H1 (cell line): Measurements from ENCODE around the gene IGSF9. TPM values are rescaled to one million over a fixed set of nuclear protein-coding genes. Genes with fewer than 3 reads are reported as not detected.

Experiments
- CTCF ChIA-PET: fragments of 300-600 bp; sonication (Branson Sonifier 250); formaldehyde crosslinking; loops from one replicate; lab custom pipeline; 2021; ENCODE audit not compliant: partially characterized antibody; lab: Charles Lee
- POLR2A ChIA-PET: fragments of 300-600 bp; sonication (Branson Sonifier 250); formaldehyde crosslinking; loops from one replicate; lab custom pipeline; 2021; ENCODE audit warnings: inconsistent platforms; ENCODE audit not compliant: partially characterized antibody; lab: Charles Lee
- DNase-seq, 2 experiments: peaks; one replicate each; pipeline versions ENCODE4 v3.0.0 to v3.0.0-alpha.2; 2010 to 2022; ENCODE audit warnings: low spot score in 2 of 2, low read depth in 1 of 2, mixed read lengths in 1 of 2
- FAIRE-seq: peaks from 2 replicates; lab custom pipeline; 2011; peaks lifted over from hg19 to GRCh38; lab: Jason Lieb, UNC
- H2AFZ ChIP-seq: 2 replicates; pipeline ENCODE4 v1.8.1; 2012; ENCODE audit warnings: low read length, inconsistent platforms
- H2AK5ac ChIP-seq: 2 replicates; pipeline ENCODE4 v1.6.1; 2013; ENCODE audit warnings: low read depth, low read length
- H2BK120ac ChIP-seq: replicated peaks from 2 replicates; pipeline ENCODE3; 2013; ENCODE audit warnings: low read depth, low read length, inconsistent platforms
- H2BK12ac ChIP-seq: 2 replicates; pipeline ENCODE4 v1.6.1; 2013; ENCODE audit warnings: low read depth, low read length
- H2BK15ac ChIP-seq: 2 replicates; pipeline ENCODE4 v1.6.1; 2013; ENCODE audit warnings: low read length
- H2BK20ac ChIP-seq: 2 replicates; pipeline ENCODE4 v1.6.1; 2013; ENCODE audit warnings: low read length
- H2BK5ac ChIP-seq: 2 replicates; pipeline ENCODE4 v1.6.1; 2013; ENCODE audit warnings: low read depth, low read length
- H3K14ac ChIP-seq: 2 replicates; pipeline ENCODE4 v1.6.1; 2013; ENCODE audit warnings: inconsistent platforms; ENCODE audit not compliant: insufficient read length
- H3K18ac ChIP-seq: 2 replicates; pipeline ENCODE4 v1.6.1; 2013; ENCODE audit warnings: low read length; ENCODE audit errors: extremely low read depth
- H3K23ac ChIP-seq: 2 replicates; pipeline ENCODE4 v1.6.1; 2013; ENCODE audit warnings: inconsistent platforms; ENCODE audit not compliant: insufficient read length
- H3K23me2 ChIP-seq: 2 replicates; pipeline ENCODE4 v1.6.1; 2013; ENCODE audit warnings: low read depth, low read length
- H3K27ac ChIP-seq: 2 replicates; pipeline ENCODE4 v1.6.1; 2011; ENCODE audit warnings: low read depth, low read length, inconsistent platforms
- H3K27me3 ChIP-seq, 4 experiments: replicated peaks in 1 of 4; 1 replicate in 1 of 4; 2 replicates in 3 of 4; pipeline versions ENCODE4 v1.6.1 to v1.8.1; 2011 to 2013; ENCODE audit warnings: low read length in 3 of 4, mild to moderate bottlenecking in 3 of 4, inconsistent platforms in 2 of 4, mixed read lengths in 2 of 4, moderate library complexity in 1 of 4; ENCODE audit not compliant: control insufficient read depth in 3 of 4, insufficient read depth in 3 of 4; ENCODE audit errors: extremely low read depth in 1 of 4
- H3K36me3 ChIP-seq, 4 experiments: 2 replicates each; pipeline versions ENCODE4 v1.6.1 to v1.8.1; 2011 to 2013; ENCODE audit warnings: mild to moderate bottlenecking in 4 of 4, low read length in 3 of 4, moderate library complexity in 2 of 4, control low read depth in 1 of 4, inconsistent platforms in 1 of 4; ENCODE audit not compliant: insufficient read depth in 4 of 4, control insufficient read depth in 2 of 4
- H3K4ac ChIP-seq: replicated peaks from 2 replicates; pipeline ENCODE3; 2013; ENCODE audit warnings: low read length, low read depth, mixed read lengths, inconsistent platforms; ENCODE audit not compliant: insufficient read length
- H3K4me1 ChIP-seq, 4 experiments: replicated peaks in 1 of 4; 1 replicate in 1 of 4; 2 replicates in 3 of 4; pipeline versions ENCODE4 v1.6.1 to v1.8.1; 2011 to 2013; ENCODE audit warnings: low read length in 3 of 4, inconsistent platforms in 2 of 4, mixed read lengths in 1 of 4; ENCODE audit not compliant: insufficient read depth in 4 of 4, control insufficient read depth in 3 of 4
- H3K4me2 ChIP-seq, 2 experiments: 2 replicates each; pipeline versions ENCODE4 v1.6.1 to v1.8.1; 2011 to 2013; ENCODE audit warnings: low read depth in 2 of 2, low read length in 2 of 2, control low read depth in 1 of 2, inconsistent platforms in 1 of 2, mild to moderate bottlenecking in 1 of 2; ENCODE audit not compliant: insufficient read depth in 1 of 2
- H3K4me3 ChIP-seq, 4 experiments: fragments of 200-600, 300-600 bp in 1 of 4; sonication (generic), shearing (Covaris generic), sonication (Bioruptor Twin) in 1 of 4; 2 replicates each; pipeline versions ENCODE4 v1.5.1 to v1.8.1; 2011 to 2016; ENCODE audit warnings: low read length in 4 of 4, low read depth in 3 of 4, control low read depth in 2 of 4, inconsistent platforms in 2 of 4, mild to moderate bottlenecking in 2 of 4, mixed read lengths in 1 of 4, moderate library complexity in 1 of 4; ENCODE audit not compliant: insufficient read depth in 2 of 4; ENCODE audit errors: extremely low read depth in 1 of 4
- H3K56ac ChIP-seq: replicated peaks from 2 replicates; pipeline ENCODE3; 2013; ENCODE audit warnings: low read depth, mild to moderate bottlenecking, mixed read lengths, low read length, inconsistent platforms; ENCODE audit not compliant: insufficient read length
- H3K79me1 ChIP-seq: 2 replicates; pipeline ENCODE4 v1.6.1; 2013; ENCODE audit warnings: low read depth, low read length, control low read depth
- H3K79me2 ChIP-seq, 2 experiments: 2 replicates each; pipeline versions ENCODE4 v1.6.1 to v1.8.1; 2012 to 2013; ENCODE audit warnings: low read length in 2 of 2, mild to moderate bottlenecking in 2 of 2, inconsistent platforms in 1 of 2; ENCODE audit not compliant: insufficient read depth in 2 of 2, control insufficient read depth in 1 of 2
- H3K9ac ChIP-seq, 4 experiments: replicated peaks in 1 of 4; 1 replicate in 1 of 4; 2 replicates in 3 of 4; pipeline versions ENCODE4 v1.6.1 to v1.8.1; 2011 to 2013; ENCODE audit warnings: low read depth in 3 of 4, low read length in 3 of 4, control low read depth in 2 of 4, mild to moderate bottlenecking in 2 of 4, moderate library complexity in 2 of 4, inconsistent platforms in 1 of 4; ENCODE audit errors: extremely low read depth in 1 of 4
- H3K9me3 ChIP-seq, 2 experiments: 2 replicates each; pipeline versions ENCODE4 v1.6.1 to v1.8.1; 2012 to 2013; ENCODE audit warnings: mild to moderate bottlenecking in 2 of 2, moderate library complexity in 2 of 2, control low read depth in 1 of 2, inconsistent platforms in 1 of 2, low read depth in 1 of 2, low read length in 1 of 2, mixed read lengths in 1 of 2; ENCODE audit not compliant: insufficient read depth in 2 of 2
- H4K20me1 ChIP-seq, 2 experiments: replicated peaks in 1 of 2; 2 replicates each; pipeline versions ENCODE3 to v1.8.1; 2011 to 2013; ENCODE audit warnings: inconsistent platforms in 2 of 2, low read length in 2 of 2, mild to moderate bottlenecking in 1 of 2; ENCODE audit not compliant: insufficient read depth in 2 of 2, control insufficient read depth in 1 of 2
- H4K5ac ChIP-seq: 2 replicates; pipeline ENCODE4 v1.6.1; 2013; ENCODE audit warnings: low read length, low read depth, mixed read lengths, inconsistent platforms; ENCODE audit not compliant: insufficient read length
- H4K8ac ChIP-seq: 2 replicates; pipeline ENCODE4 v1.8.0; 2013; ENCODE audit warnings: mild to moderate bottlenecking, moderate library complexity, low read length, inconsistent platforms; ENCODE audit not compliant: insufficient read depth; ENCODE audit errors: extremely low read depth
- H4K91ac ChIP-seq: replicated peaks from 2 replicates; pipeline ENCODE3; 2013; ENCODE audit warnings: low read length, mixed read lengths, inconsistent platforms; ENCODE audit not compliant: insufficient read length
- BCL11A ChIP-seq, 2 experiments: IDR thresholded peaks; one replicate each; pipeline ENCODE4 v1.6.1; 2011; ENCODE audit warnings: low read depth in 2 of 2, low read length in 2 of 2, mild to moderate bottlenecking in 2 of 2
- BRCA1 ChIP-seq: IDR thresholded peaks from 2 replicates; pipeline ENCODE4 v1.6.1; 2012; ENCODE audit warnings: low read depth, low read length, improper control_type of control experiment
- CHD1 ChIP-seq: IDR thresholded peaks from 2 replicates; pipeline ENCODE4 v1.6.1; 2012; ENCODE audit warnings: low read depth, low read length, improper control_type of control experiment
- EGR1 ChIP-seq: IDR thresholded peaks from 2 replicates; pipeline ENCODE4 v1.6.1; 2011; ENCODE audit warnings: low read depth, low read length, borderline replicate concordance
- KDM5A ChIP-seq: fragments of 200-600 bp; IDR thresholded peaks from 2 replicates; pipeline ENCODE4 v1.7.1; 2012; ENCODE audit warnings: mild to moderate bottlenecking, low read length, inconsistent platforms, mixed read lengths
- RNF2 ChIP-seq: fragments of 200-900, 300-1000 bp; sonication (generic); IDR thresholded peaks from 2 replicates; pipeline ENCODE4 v1.7.1; 2016; ENCODE audit warnings: borderline replicate concordance, low read depth, mild to moderate bottlenecking, antibody characterized with exemption, low read length; ENCODE audit not compliant: poor library complexity, severe bottlenecking; ENCODE audit errors: missing control alignments
- SIN3A ChIP-seq, 2 experiments: IDR thresholded peaks in 1 of 2; conservative IDR thresholded peaks in 1 of 2; 2 replicates each; pipeline ENCODE4 v1.6.1; 2011 to 2012; ENCODE audit warnings: low read length in 2 of 2, improper control_type of control experiment in 1 of 2, low read depth in 1 of 2, mild to moderate bottlenecking in 1 of 2
- SP1 ChIP-seq: IDR thresholded peaks from 2 replicates; pipeline ENCODE4 v1.6.1; 2011; ENCODE audit warnings: low read depth, low read length
- SP2 ChIP-seq: IDR thresholded peaks from 2 replicates; pipeline ENCODE4 v1.6.1; 2012; ENCODE audit warnings: mild to moderate bottlenecking, low read length, inconsistent platforms
- SRF ChIP-seq: IDR thresholded peaks from 2 replicates; pipeline ENCODE4 v1.6.1; 2011; ENCODE audit warnings: mild to moderate bottlenecking, low read depth, low read length, moderate library complexity
- TEAD4 ChIP-seq: IDR thresholded peaks from 2 replicates; pipeline ENCODE4 v1.6.1; 2012; ENCODE audit warnings: low read depth, low read length, inconsistent platforms, mixed read lengths
- WGBS, 2 experiments: shearing (Covaris generic) in 1 of 2; methylation state at CpG; one replicate each; pipeline versions ENCODE4 v1.1.6 to v1.1.7; 2013 to 2015; ENCODE audit warnings: low lambda C conversion rate in 2 of 2, mixed read lengths in 2 of 2, inconsistent platforms in 1 of 2, low coverage in 1 of 2, missing lambda C conversion rate in 1 of 2; ENCODE audit not compliant: insufficient replicate concordance in 2 of 2, insufficient coverage in 1 of 2, insufficient read length in 1 of 2; ENCODE audit errors: extremely low coverage in 1 of 2, missing lambda C conversion rate in 1 of 2; 5-methylcytosine and 5-hydroxymethylcytosine counted together
- polyA plus RNA-seq, 7 experiments: library from polyadenylated mRNA; depleted of rRNA in 3 of 7; stranded (reverse) in 5 of 7; unstranded in 2 of 7; fragments of >200 nt in 5 of 7; fragments of 200-250 nt in 2 of 7; gene quantifications; 1 replicate in 5 of 7; 2 replicates in 1 of 7; 4 replicates in 1 of 7; pipeline versions ENCODE4 v1.2.1 to v1.2.3, GENCODE V29; 2011 to 2013; ENCODE audit warnings: missing spikeins in 2 of 7, mixed read lengths in 2 of 7
- total RNA-seq: library from RNA; stranded (reverse); fragmentation: NEBNext Ultra II Directional; extraction: Animal tissue kit (Norgen Biotek cat#: 25700); gene quantifications from 2 replicates; pipeline ENCODE4 v1.2.1, GENCODE V29; 2021

IGSF9 gene
- total and polyA plus RNA-seq, 2 of the 8 experiments (the other 6 are each of a cell fraction or from before 2014, with no cell fraction given): 10.9 to 28.1 TPM

GRCh38 chr1:159924025-159924790 lies 21.2 kb downstream of the IGSF9 start:
- H3K9me3 ChIP-seq: no peaks in the 10 kb centered on the region
- H3K27ac ChIP-seq: no peak overlapping the region
- peaks cover 0 to 12% of the 10 kb centered on the region in 2 experiments; a peak in 2 of 4 replicates for H3K79me2 ChIP-seq
- no peak overlapping the region for H3K23ac ChIP-seq
- peaks cover 0 to 16% (median 8%) of the 10 kb centered on the region in 4 experiments; a peak in 4 of 8 replicates for H3K36me3 ChIP-seq
- H2BK15ac ChIP-seq: peak overlapping the region; percentile 72; the same call in 1 of the 2 replicates
- CTCF ChIA-PET: interaction anchor here (0.9 to 7.3 kb wide), 13 partner anchors 9 to 719 kb away, joined by 3 to 53 read pairs (median 5); partner anchors contain the start of genes CFAP45 and IGSF9
- peak overlapping the region; percentile 79 to 92 for H3K4me2 ChIP-seq
- peaks cover 5 to 21% (median 16%) of the 10 kb centered on the region in 4 experiments for H3K4me1 ChIP-seq
- peak overlapping the region; percentile 38 for H4K91ac ChIP-seq
- H3K79me1 ChIP-seq: peaks cover 3% of the 10 kb centered on the region
- H3K4ac ChIP-seq: peak overlapping the region; percentile 70
- H3K23me2 ChIP-seq: peaks cover 17% of the 10 kb centered on the region; the same call in 1 of the 2 replicates
- FAIRE-seq (no peak), DNase-seq (peak in 1 of 2 experiments; percentile 58)
- peak overlapping the region; percentile 55 to 63 (median 59) for H3K4me3 ChIP-seq
- H2BK12ac ChIP-seq: 0 out of 2 replicates have a peak overlapping the region, but pooled peaks have one; percentile 72
- H3K18ac ChIP-seq: peak overlapping the region; percentile 71; the same call in 1 of the 2 replicates
- POLR2A ChIA-PET: interaction anchor here (0.8 to 3.7 kb wide), 10 partner anchors 9 to 28 kb away, joined by 3 to 14 read pairs (median 4); partner anchors contain the start of genes CFAP45 and IGSF9
- H3K14ac ChIP-seq: no peak overlapping the region
- no peak overlapping the region for H2AFZ ChIP-seq
- H4K20me1 ChIP-seq: peaks cover 0 to 3% of the 10 kb centered on the region in 2 experiments
- H3K56ac ChIP-seq: no peak overlapping the region
- H2BK120ac ChIP-seq: no peak overlapping the region
- 14% methylated on average over 22 of the region's 31 CpGs; no CpG with 5 or more reads in 1 of the 2 experiments for WGBS, 2 experiments
- H4K8ac ChIP-seq: peak overlapping the region; percentile 73
- 0 out of 2 replicates have a peak overlapping the region, but pooled peaks have one; percentile 41 for H2BK5ac ChIP-seq
- 0 out of 2 replicates have a peak overlapping the region, but pooled peaks have one; percentile 6 for H2BK20ac ChIP-seq
- peak overlapping the region in 1 of 4 experiments; percentile 5; a peak in 3 of 7 replicates for H3K9ac ChIP-seq
- H4K5ac ChIP-seq: no peak overlapping the region
- H2AK5ac ChIP-seq: no peak overlapping the region
- H3K27me3 ChIP-seq: peaks cover 0 to 17% (median 8%) of the 10 kb centered on the region in 4 experiments; a peak in 5 of 7 replicates
- TF ChIP-seq TEAD4: no peak
- TF ChIP-seq SP1: no peak
- no peak for TF ChIP-seq RNF2
- no peak for TF ChIP-seq SP2
- no peak for TF ChIP-seq SIN3A (conservative IDR thresholded peaks at IDR 0.05 in 1 of 2, IDR thresholded peaks at IDR 0.05 in 1 of 2; ENCODE audit: low read depth in 1 of 2, low read length in 2 of 2)
- TF ChIP-seq SRF: no peak
- no peak for TF ChIP-seq KDM5A
- no peak for TF ChIP-seq BRCA1
- TF ChIP-seq EGR1: no peak
- no peak for TF ChIP-seq CHD1
- no peak for TF ChIP-seq BCL11A (IDR thresholded peaks at IDR 0.05; ENCODE audit: low read depth in 2 of 2, low read length in 2 of 2)
